ENCODE data around the gene CFAP46. TPM values are rescaled to one million over a fixed set of nuclear protein-coding genes. Genes with fewer than 3 reads are reported as not detected.

CFAP46 gene
- total and polyA plus RNA-seq, 2 experiments from 2014 or later: 0.20 to 0.22 TPM

DNA sequence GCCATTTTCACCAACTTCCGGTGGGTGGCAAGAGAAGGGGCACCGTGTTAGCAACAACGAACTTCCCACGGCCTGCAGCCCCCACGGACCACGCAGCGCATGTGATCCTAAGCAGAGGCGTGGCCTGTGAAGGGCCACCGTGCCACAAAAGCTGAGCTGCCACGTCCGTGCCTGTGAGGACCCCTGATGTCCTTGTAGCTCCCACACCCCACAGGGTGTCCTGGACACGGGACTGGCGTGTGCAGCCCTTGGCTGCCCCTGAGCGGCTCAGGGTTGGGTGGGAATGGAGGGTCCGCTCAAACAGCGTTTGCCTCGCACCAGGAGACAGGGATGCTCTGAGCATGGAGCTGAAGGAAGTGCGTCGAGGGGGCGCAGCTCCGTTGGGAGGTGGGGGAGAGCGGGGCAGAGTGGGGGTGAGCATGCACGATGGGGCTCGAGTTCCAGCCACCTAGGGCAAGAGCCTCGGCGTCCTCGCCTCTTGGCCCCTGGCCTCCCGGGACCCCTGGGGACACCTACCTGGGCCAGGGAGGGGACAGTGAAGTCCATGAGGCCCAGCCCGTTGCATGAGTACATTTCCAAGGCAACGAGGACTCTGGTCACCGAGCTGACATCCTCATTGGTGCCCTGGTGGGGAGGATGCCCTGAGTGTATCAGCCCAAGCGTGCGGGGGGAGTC is 33.6 kb downstream of the CFAP46 start:
- no peak overlapping the region for H2AFZ ChIP-seq
- H4K20me1 ChIP-seq (ENCODE audit: insufficient read depth): no peaks in the 10 kb centered on the region
- TF ChIP-seq EZH2 (IDR thresholded peaks at IDR 0.05; ENCODE audit: insufficient read depth, poor library complexity, severe bottlenecking) (no peak), EZH2phosphoT487 (IDR thresholded peaks at IDR 0.05; ENCODE audit: insufficient read depth, low read depth) (no peak)
- DNase-seq: no peak
- H3K9me2 ChIP-seq (ENCODE audit: insufficient read depth): no peaks in the 10 kb centered on the region
- H3K9ac ChIP-seq: no peak overlapping the region
- in situ Hi-C loops (cut with MboI): no loop called here
- WGBS, 2 experiments (ENCODE audit: low coverage in 1 of 2, low lambda C conversion rate in 2 of 2, missing lambda C conversion rate in 2 of 2): 67 to 77% methylated on average over 22 to 31 of the region's 33 CpGs
- no peaks in the 10 kb centered on the region for H3K79me2 ChIP-seq (ENCODE audit: insufficient read depth)
- no peak overlapping the region for H3K27ac ChIP-seq
- no peaks in the 10 kb centered on the region for H3K9me3 ChIP-seq (ENCODE audit: low read depth)
- H3F3A ChIP-seq (ENCODE audit: insufficient read depth): no peaks in the 10 kb centered on the region
- no peak overlapping the region for H3K4me2 ChIP-seq (ENCODE audit: unreplicated experiment)
- no peaks in the 10 kb centered on the region for H3K4me1 ChIP-seq (ENCODE audit: insufficient read depth)
- H3K36me3 ChIP-seq (ENCODE audit: low read depth): no peaks in the 10 kb centered on the region
- H3K27me3 ChIP-seq (replicated peaks; ENCODE audit: insufficient read depth): no peaks in the 10 kb centered on the region
- H3K4me3 ChIP-seq: no peak overlapping the region

DNA sequence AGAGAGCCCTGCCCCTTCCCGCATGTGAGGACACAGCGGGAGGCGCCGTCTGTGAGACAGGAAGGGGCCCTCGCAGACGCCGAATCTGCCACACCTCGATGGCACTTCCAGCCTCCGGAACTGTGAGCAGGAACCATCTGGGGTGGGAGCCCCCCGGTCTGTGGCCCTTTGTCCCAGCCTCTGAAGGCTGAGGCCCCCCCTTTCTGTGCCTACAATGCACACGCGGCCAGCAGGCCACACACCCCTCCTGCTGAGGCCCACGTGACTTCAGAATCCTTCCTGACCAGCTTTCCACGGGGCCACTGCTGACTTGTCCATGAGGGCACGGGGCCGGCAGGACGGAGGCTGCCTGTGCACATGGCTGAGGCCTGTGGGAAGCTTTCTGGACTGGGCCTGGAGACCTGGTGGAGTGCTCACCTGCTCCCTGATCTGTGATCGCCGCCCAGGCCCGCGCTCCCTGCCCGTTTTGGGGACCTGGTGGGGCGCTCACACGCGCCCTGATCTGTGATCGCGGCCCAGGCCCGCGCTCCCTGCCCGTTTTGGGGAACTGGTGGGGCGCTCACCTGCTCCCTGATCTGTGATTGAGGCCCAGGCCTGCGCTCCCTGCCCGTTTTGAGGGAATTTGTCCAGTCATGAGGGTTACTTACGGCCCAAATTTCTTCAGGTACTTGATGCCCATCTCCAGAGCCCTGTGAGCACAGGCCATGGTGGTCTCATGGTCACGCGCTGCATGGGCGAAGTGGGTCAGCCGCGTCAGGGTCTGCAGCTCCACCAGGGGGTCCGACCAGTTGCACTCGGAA is 34.3 kb downstream of the CFAP46 start:
- Histone ChIP-seq H2AFZ (no peak overlapping the region), H3K9me2 (ENCODE audit: insufficient read depth) (no peaks in the 10 kb centered on the region), H3K36me3 (ENCODE audit: low read depth) (no peaks in the 10 kb centered on the region), H3K4me2 (ENCODE audit: unreplicated experiment) (no peak overlapping the region), H3K4me3 (no peak overlapping the region), H4K20me1 (ENCODE audit: insufficient read depth) (no peaks in the 10 kb centered on the region), H3K27me3 (replicated peaks; ENCODE audit: insufficient read depth) (no peaks in the 10 kb centered on the region), H3K27ac (no peak overlapping the region), H3K9ac (no peak overlapping the region), H3K4me1 (ENCODE audit: insufficient read depth) (no peaks in the 10 kb centered on the region), H3F3A (ENCODE audit: insufficient read depth) (no peaks in the 10 kb centered on the region), H3K9me3 (ENCODE audit: low read depth) (no peaks in the 10 kb centered on the region), H3K79me2 (ENCODE audit: insufficient read depth) (no peaks in the 10 kb centered on the region)
- no peak for DNase-seq
- in situ Hi-C loops (cut with MboI): no loop called here
- TF ChIP-seq EZH2 (IDR thresholded peaks at IDR 0.05; ENCODE audit: insufficient read depth, poor library complexity, severe bottlenecking) (no peak), EZH2phosphoT487 (IDR thresholded peaks at IDR 0.05; ENCODE audit: insufficient read depth, low read depth) (no peak)
- 80% methylated on average over 37 to 41 of the region's 41 CpGs for WGBS, 2 experiments (ENCODE audit: low coverage in 1 of 2, low lambda C conversion rate in 2 of 2, missing lambda C conversion rate in 2 of 2)

DNA sequence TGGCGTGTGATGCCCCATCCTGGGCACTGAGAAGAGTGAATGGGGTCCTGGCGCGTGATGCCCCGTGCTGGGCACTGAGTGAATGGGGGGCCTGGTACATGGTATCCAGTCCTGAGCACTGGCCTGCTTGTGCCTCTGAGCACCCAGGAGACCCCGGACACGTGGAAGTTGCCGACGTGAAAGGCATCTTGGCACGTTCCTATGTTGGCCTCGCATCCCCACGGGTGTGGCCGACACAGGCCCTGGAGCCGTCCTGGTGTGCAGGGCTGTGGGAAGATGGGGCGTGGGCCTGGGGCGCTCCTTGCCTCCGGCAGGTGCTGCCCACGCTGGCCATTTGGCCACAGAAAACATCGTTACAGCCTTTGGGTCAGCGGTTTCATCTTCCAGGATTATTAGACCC is 35.5 kb downstream of the CFAP46 start:
- no peaks in the 10 kb centered on the region for H3K9me2 ChIP-seq (ENCODE audit: insufficient read depth)
- no peaks in the 10 kb centered on the region for H3K9me3 ChIP-seq (ENCODE audit: low read depth)
- no peak for TF ChIP-seq EZH2phosphoT487 (IDR thresholded peaks at IDR 0.05; ENCODE audit: insufficient read depth, low read depth)
- TF ChIP-seq EZH2 (IDR thresholded peaks at IDR 0.05; ENCODE audit: insufficient read depth, poor library complexity, severe bottlenecking): no peak
- H3F3A ChIP-seq (ENCODE audit: insufficient read depth): no peaks in the 10 kb centered on the region
- in situ Hi-C loops (cut with MboI): no loop called here
- no peak overlapping the region for H2AFZ ChIP-seq
- H4K20me1 ChIP-seq (ENCODE audit: insufficient read depth): no peaks in the 10 kb centered on the region
- no peak overlapping the region for H3K4me2 ChIP-seq (ENCODE audit: unreplicated experiment)
- DNase-seq: no peak
- peaks cover 7% of the 10 kb centered on the region for H3K27me3 ChIP-seq (replicated peaks; ENCODE audit: insufficient read depth)
- no peaks in the 10 kb centered on the region for H3K4me1 ChIP-seq (ENCODE audit: insufficient read depth)
- WGBS, 2 experiments (ENCODE audit: low coverage in 1 of 2, low lambda C conversion rate in 2 of 2, missing lambda C conversion rate in 2 of 2): 71 to 72% methylated on average over 18 to 19 of the region's 19 CpGs
- H3K9ac ChIP-seq: no peak overlapping the region
- H3K36me3 ChIP-seq (ENCODE audit: low read depth): no peaks in the 10 kb centered on the region
- H3K27ac ChIP-seq: no peak overlapping the region
- H3K4me3 ChIP-seq: no peak overlapping the region
- H3K79me2 ChIP-seq (ENCODE audit: insufficient read depth): no peaks in the 10 kb centered on the region

DNA sequence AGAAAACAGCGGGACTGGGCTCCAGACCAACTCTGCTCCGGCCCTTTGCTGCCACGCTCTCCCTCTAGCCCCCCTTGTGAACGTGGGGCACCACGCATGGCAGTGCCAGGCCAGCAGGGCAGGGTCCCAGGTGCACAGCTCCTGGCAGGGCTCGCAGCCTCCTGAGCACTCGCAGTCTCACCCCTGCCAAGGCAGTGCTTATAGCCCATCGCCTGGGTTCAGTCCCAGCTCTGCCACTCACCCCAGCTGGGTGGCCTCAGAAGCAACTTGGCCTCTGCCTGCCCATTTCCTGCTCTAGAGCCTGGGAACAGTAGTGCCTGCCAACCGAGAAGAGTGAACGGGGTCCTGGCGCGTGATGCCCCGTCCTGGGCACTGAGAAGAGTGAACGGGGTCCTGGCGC is 36.3 kb downstream of the CFAP46 start:
- Histone ChIP-seq H3K27ac (no peak overlapping the region), H3K9me2 (ENCODE audit: insufficient read depth) (no peaks in the 10 kb centered on the region), H4K20me1 (ENCODE audit: insufficient read depth) (no peaks in the 10 kb centered on the region), H2AFZ (no peak overlapping the region), H3F3A (ENCODE audit: insufficient read depth) (no peaks in the 10 kb centered on the region), H3K27me3 (replicated peaks; ENCODE audit: insufficient read depth) (peaks cover 15% of the 10 kb centered on the region), H3K9ac (no peak overlapping the region), H3K4me1 (ENCODE audit: insufficient read depth) (no peaks in the 10 kb centered on the region), H3K9me3 (ENCODE audit: low read depth) (no peaks in the 10 kb centered on the region), H3K4me2 (ENCODE audit: unreplicated experiment) (no peak overlapping the region), H3K79me2 (ENCODE audit: insufficient read depth) (no peaks in the 10 kb centered on the region), H3K36me3 (ENCODE audit: low read depth) (no peaks in the 10 kb centered on the region), H3K4me3 (no peak overlapping the region)
- DNase-seq: no peak
- 79 to 85% methylated on average over 12 to 13 of the region's 15 CpGs for WGBS, 2 experiments (ENCODE audit: low coverage in 1 of 2, low lambda C conversion rate in 2 of 2, missing lambda C conversion rate in 2 of 2)
- TF ChIP-seq EZH2 (IDR thresholded peaks at IDR 0.05; ENCODE audit: insufficient read depth, poor library complexity, severe bottlenecking) (no peak), EZH2phosphoT487 (IDR thresholded peaks at IDR 0.05; ENCODE audit: insufficient read depth, low read depth) (no peak)
- in situ Hi-C loops (cut with MboI): no loop called here

All from GM23248 (cell line).